ENCODE data around the gene HIGD2B. TPM values are rescaled to one million over a fixed set of nuclear protein-coding genes. Genes with fewer than 3 reads are reported as not detected.
"Not testable (repeated sequence)": the region's sequence is repeated elsewhere in the genome, so short reads cannot be mapped to it uniquely, and the experiment has no call there.

HIGD2B gene
- total and polyA plus RNA-seq, 3 donors from 2014 or later = 2.2 to 10.2 (median 2.4) TPM

DNA sequence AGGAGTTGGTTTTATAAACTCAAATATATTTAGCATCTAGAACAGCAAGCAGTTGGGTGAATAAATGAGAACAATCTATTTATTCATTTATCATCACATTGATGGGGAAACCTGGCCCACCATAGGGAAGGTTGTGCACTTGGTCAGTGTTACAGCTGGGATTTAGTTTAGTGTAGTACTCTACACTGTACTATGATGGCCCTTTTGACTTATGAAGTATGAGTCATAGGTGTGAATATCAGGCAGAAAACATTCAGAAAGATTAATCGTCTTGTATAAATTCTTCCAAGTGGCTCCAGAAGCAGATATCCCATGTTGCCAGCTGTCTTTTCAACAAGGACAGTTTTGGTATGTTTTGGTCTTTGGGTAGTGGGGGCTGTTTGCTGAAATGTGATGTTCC is 38.0 kb upstream of the HIGD2B start:
- no peak for DNase-seq
- no peaks in the 10 kb centered on the region for H3K36me3 ChIP-seq (ENCODE audit: low read depth, missing control alignments)
- no peaks in the 10 kb centered on the region for H3K27me3 ChIP-seq
- H3K4me1 ChIP-seq = no peaks in the 10 kb centered on the region
- no peak overlapping the region for H3K4me3 ChIP-seq
- WGBS, 2 donors = 73 to 81% methylated on average over 1 of the region's 1 CpG
- H3K27ac ChIP-seq = no peak overlapping the region
- no peaks in the 10 kb centered on the region for H3K9me3 ChIP-seq
- TF ChIP-seq, protein P1, sequence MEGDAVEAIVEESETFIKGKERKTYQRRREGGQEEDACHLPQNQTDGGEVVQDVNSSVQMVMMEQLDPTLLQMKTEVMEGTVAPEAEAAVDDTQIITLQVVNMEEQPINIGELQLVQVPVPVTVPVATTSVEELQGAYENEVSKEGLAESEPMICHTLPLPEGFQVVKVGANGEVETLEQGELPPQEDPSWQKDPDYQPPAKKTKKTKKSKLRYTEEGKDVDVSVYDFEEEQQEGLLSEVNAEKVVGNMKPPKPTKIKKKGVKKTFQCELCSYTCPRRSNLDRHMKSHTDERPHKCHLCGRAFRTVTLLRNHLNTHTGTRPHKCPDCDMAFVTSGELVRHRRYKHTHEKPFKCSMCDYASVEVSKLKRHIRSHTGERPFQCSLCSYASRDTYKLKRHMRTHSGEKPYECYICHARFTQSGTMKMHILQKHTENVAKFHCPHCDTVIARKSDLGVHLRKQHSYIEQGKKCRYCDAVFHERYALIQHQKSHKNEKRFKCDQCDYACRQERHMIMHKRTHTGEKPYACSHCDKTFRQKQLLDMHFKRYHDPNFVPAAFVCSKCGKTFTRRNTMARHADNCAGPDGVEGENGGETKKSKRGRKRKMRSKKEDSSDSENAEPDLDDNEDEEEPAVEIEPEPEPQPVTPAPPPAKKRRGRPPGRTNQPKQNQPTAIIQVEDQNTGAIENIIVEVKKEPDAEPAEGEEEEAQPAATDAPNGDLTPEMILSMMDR (IDR thresholded peaks at IDR 0.05) = no peak
- intact Hi-C loops (cut with DNase I; ENCODE audit: low total_unique reads) = no loop called here

DNA sequence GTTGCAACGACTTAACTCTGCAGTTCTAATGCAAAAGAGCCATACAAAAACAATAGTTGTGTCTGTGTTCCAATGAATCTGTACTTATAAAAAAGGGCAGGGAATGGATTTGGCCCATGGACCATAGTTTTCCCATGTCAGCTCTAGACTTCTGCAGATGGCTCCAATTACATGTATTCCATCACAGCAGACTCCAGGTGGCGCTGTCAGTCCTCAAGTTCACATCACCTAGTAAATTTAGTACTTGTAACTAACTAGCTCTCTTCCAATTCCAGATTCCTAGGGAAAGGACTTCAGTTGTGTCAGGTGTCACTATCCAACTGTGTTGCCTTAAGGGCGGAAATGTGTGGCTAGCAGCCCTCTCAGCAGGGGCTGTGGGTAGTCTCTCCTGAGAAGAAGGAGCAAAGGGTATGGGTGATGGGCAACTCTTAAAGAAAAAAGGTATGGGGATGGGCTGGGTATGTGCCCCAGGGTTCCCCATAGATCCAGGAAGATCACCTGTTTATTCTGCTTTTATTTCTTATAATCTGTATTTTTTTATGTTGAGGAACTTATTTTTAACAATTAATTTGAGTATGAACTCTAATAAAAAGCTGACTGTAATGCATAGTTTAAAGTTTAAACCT is 36.2 kb upstream of the HIGD2B start:
- Histone ChIP-seq H3K36me3 (ENCODE audit: low read depth, missing control alignments) (no peaks in the 10 kb centered on the region), H3K27ac (no peak overlapping the region), H3K4me1 (no peaks in the 10 kb centered on the region), H3K4me3 (no peak overlapping the region), H3K27me3 (no peaks in the 10 kb centered on the region), H3K9me3 (no peaks in the 10 kb centered on the region)
- intact Hi-C loops (cut with DNase I; ENCODE audit: low total_unique reads) = no loop called here
- no peak for TF ChIP-seq POLR2A (IDR thresholded peaks at IDR 0.05)
- TF ChIP-seq, protein P1 (IDR thresholded peaks at IDR 0.05) = peak in 2 of 3 experiments; percentile 55 to 68
- DNase-seq = peak; percentile 78
- 52 to 56% methylated on average over 3 of the region's 3 CpGs for WGBS, 2 donors

DNA sequence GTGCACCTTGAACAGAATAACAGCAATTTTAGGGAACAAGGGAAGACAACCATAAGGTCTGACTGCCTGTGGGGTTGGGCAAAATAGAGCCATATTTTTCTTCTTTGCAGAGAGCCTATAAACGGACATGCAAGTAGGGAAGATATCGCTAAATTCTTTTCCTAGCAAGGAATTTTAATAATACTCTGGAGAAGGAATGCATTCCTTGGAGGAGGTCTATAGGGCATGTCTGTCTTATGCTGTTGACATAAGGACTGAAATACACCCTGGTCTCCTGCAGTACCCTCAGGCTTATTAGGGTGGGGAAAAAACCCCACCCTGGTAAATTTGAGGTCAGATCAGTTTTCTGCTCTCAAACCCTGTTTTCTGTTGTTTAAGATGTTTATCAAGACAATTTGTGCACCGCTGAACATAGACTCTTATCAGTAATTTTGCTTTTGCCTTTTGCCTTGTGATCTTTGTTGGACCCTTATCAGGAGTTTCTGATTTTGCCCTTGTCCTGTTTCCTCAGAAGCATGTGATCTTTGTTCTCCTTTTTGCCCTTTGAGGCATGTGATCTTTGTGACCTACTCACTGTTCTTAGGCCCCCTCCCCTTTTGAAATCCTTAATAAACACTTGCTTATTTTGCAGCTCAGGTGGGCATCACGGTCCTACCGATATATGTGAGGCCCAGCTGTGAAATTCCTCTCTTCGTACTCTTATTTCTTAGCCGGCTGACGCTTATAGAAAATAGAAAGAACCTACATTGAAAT is 22.7 kb upstream of the HIGD2B start:
- DNase-seq; H3K4me3 ChIP-seq; intact Hi-C loops (cut with DNase I; ENCODE audit: low total_unique reads); H3K27me3 ChIP-seq; H3K36me3 ChIP-seq (ENCODE audit: low read depth, missing control alignments); H3K27ac ChIP-seq; H3K4me1 ChIP-seq; H3K9me3 ChIP-seq: not testable (repeated sequence)
- 84 to 92% methylated on average over 8 of the region's 8 CpGs for WGBS, 2 donors

DNA sequence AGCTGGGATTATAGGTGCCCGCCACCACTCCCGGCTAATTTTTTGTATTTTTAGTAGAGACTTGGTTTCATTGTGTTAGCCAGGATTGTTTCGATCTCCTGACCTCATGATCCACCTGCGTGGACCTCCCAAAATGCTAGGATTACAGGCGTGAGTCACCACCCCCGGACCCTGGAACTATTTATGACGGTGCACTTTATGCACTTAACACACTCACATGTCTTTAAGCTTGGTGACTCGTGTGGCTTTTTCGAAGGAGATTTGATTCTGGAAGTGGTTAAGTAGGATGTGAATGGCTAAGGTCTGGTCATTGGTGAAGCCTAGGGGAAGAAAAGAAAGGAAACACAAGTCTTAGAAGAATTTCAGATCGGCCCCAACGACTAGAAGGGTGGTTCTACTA is 20.3 kb upstream of the HIGD2B start:
- intact Hi-C loops (cut with DNase I; ENCODE audit: low total_unique reads) = no loop called here
- Histone ChIP-seq H3K36me3 (ENCODE audit: low read depth, missing control alignments) (no peaks in the 10 kb centered on the region), H3K27ac (no peak overlapping the region), H3K4me1 (no peaks in the 10 kb centered on the region), H3K4me3 (no peak overlapping the region), H3K9me3 (no peaks in the 10 kb centered on the region), H3K27me3 (no peaks in the 10 kb centered on the region)
- TF ChIP-seq, protein P1 (IDR thresholded peaks at IDR 0.05) = no peak
- TF ChIP-seq POLR2A (IDR thresholded peaks at IDR 0.05) = no peak
- DNase-seq = no peak
- 94 to 97% methylated on average over 11 of the region's 11 CpGs for WGBS, 2 donors

DNA sequence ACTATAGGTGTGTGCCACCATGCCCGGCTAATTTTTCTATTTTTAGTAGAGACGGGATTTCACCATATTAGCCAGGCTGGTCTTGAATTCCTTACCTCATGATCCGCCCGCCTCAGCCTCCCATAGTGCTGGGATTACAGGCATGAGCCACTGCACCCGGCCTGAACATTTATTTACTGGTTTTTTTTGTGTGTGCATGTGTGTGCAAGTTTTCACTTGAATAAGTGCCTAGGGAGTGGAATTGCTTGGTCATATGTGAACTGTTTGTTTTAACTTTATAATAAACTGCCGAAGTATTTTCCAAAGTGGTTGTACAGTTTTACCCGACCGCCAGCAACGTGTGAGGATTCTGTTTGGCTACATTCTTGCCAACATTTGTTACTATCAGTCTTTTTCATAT is 14.1 kb upstream of the HIGD2B start:
- Histone ChIP-seq H3K36me3 (ENCODE audit: low read depth, missing control alignments) (no peaks in the 10 kb centered on the region), H3K9me3 (no peaks in the 10 kb centered on the region), H3K27ac (no peak overlapping the region), H3K27me3 (no peaks in the 10 kb centered on the region), H3K4me1 (no peaks in the 10 kb centered on the region), H3K4me3 (no peak overlapping the region)
- WGBS, 2 donors = 82 to 86% methylated on average over 9 of the region's 9 CpGs
- TF ChIP-seq POLR2A (IDR thresholded peaks at IDR 0.05) = no peak
- intact Hi-C loops (cut with DNase I; ENCODE audit: low total_unique reads) = no loop called here
- DNase-seq = no peak

Measured in testis (tissue), 3 donors.